ENCODE results near the gene ZNF175.
A peak's percentile ranks its signal among the peaks of the same experiment; 100 is the strongest.

Gene ZNF175

DNA sequence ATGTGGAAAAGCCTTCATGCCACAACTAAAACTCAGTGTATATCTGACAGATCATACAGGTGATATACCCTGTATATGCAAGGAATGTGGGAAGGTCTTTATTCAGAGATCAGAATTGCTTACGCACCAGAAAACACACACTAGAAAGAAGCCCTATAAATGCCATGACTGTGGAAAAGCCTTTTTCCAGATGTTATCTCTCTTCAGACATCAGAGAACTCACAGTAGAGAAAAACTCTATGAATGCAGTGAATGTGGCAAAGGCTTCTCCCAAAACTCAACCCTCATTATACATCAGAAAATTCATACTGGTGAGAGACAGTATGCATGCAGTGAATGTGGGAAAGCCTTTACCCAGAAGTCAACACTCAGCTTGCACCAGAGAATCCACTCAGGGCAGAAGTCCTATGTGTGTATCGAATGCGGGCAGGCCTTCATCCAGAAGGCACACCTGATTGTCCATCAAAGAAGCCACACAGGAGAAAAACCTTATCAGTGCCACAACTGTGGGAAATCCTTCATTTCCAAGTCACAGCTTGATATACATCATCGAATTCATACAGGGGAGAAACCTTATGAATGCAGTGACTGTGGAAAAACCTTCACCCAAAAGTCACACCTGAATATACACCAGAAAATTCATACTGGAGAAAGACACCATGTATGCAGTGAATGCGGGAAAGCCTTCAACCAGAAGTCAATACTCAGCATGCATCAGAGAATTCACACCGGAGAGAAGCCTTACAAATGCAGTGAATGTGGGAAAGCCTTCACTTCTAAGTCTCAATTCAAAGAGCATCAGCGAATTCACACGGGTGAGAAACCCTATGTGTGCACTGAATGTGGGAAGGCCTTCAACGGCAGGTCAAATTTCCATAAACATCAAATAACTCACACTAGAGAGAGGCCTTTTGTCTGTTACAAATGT lies 16.4 kb downstream of the ZNF175 start:
- Histone ChIP-seq H3K4me3 (ENCODE audit: low read depth in 1 of 5, low read length in 5 of 5) (peak overlapping the region in 1 of 5 donors; percentile 12), H3K9me3 (ENCODE audit: control insufficient read depth in 5 of 5, low read length in 5 of 5) (peaks cover 5 to 22% (median 19%) of the 10 kb centered on the region in 5 donors), H3K4me1 (ENCODE audit: control insufficient read depth in 5 of 5, insufficient read depth in 5 of 5, low read length in 5 of 5) (peaks cover 0 to 8% (median 0%) of the 10 kb centered on the region in 5 donors), H3K9ac (ENCODE audit: low read length in 5 of 5) (peak overlapping the region in 1 of 5 donors; percentile 97), H3K36me3 (ENCODE audit: control insufficient read depth in 5 of 5, insufficient read depth in 5 of 5, low read length in 5 of 5) (peaks cover 28 to 47% (median 30%) of the 10 kb centered on the region in 5 donors), H3K27ac (ENCODE audit: low read depth, low read length) (no peak overlapping the region), H3K27me3 (ENCODE audit: control insufficient read depth in 5 of 5, insufficient read depth in 4 of 5, low read length in 5 of 5) (peaks cover 0 to 5% (median 0%) of the 10 kb centered on the region in 5 donors)

DNA sequence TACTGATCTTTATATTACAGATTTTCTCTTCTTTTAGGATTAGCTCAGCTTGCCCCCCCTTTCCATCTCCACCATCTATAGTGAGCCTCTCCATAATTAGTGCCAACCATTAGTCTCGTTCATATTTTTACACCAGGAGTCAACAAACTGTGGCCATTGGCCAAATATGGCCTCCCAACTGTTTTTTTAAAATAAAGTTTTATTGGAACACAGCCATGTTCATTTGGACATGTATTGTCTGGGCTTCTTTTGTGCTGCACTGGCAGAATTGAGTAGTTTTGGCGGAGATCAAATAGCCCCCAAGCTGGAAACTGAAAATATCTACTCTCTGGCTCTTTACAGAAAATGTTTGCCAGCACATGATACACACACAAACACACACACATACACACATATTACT lies 18.4 kb downstream of the ZNF175 start:
- no peak overlapping the region for H3K27ac ChIP-seq (ENCODE audit: low read depth, low read length)
- peaks cover 0 to 5% (median 0%) of the 10 kb centered on the region in 5 donors for H3K27me3 ChIP-seq (ENCODE audit: control insufficient read depth in 5 of 5, insufficient read depth in 4 of 5, low read length in 5 of 5)
- peaks cover 10 to 13% (median 11%) of the 10 kb centered on the region in 5 donors for H3K4me1 ChIP-seq (ENCODE audit: control insufficient read depth in 5 of 5, insufficient read depth in 5 of 5, low read length in 5 of 5)
- H3K36me3 ChIP-seq (ENCODE audit: control insufficient read depth in 5 of 5, insufficient read depth in 5 of 5, low read length in 5 of 5), result peaks cover 21 to 30% (median 26%) of the 10 kb centered on the region in 5 donors
- H3K9ac ChIP-seq (ENCODE audit: low read length in 5 of 5), result no peak overlapping the region
- no peak overlapping the region for H3K4me3 ChIP-seq (ENCODE audit: low read depth in 1 of 5, low read length in 5 of 5)
- H3K9me3 ChIP-seq (ENCODE audit: control insufficient read depth in 5 of 5, low read length in 5 of 5), result peaks cover 5 to 22% (median 19%) of the 10 kb centered on the region in 5 donors

- Histone ChIP-seq H3K36me3 (ENCODE audit: control insufficient read depth in 5 of 5, insufficient read depth in 5 of 5, low read length in 5 of 5) (peaks cover 16 to 24% (median 21%) of the 10 kb centered on the region in 5 donors), H3K4me3 (ENCODE audit: low read depth in 1 of 5, low read length in 5 of 5) (no peak overlapping the region), H3K4me1 (ENCODE audit: control insufficient read depth in 5 of 5, insufficient read depth in 5 of 5, low read length in 5 of 5) (peaks cover 13 to 18% (median 17%) of the 10 kb centered on the region in 5 donors), H3K27me3 (ENCODE audit: control insufficient read depth in 5 of 5, insufficient read depth in 4 of 5, low read length in 5 of 5) (peaks cover 0 to 5% (median 0%) of the 10 kb centered on the region in 5 donors), H3K9me3 (ENCODE audit: control insufficient read depth in 5 of 5, low read length in 5 of 5) (peaks cover 5 to 22% (median 19%) of the 10 kb centered on the region in 5 donors), H3K27ac (ENCODE audit: low read depth, low read length) (no peak overlapping the region), H3K9ac (ENCODE audit: low read length in 5 of 5) (no peak overlapping the region)
Observed at GRCh38 chr19:51590441-51590840, 19.4 kb downstream of the ZNF175 start.

DNA sequence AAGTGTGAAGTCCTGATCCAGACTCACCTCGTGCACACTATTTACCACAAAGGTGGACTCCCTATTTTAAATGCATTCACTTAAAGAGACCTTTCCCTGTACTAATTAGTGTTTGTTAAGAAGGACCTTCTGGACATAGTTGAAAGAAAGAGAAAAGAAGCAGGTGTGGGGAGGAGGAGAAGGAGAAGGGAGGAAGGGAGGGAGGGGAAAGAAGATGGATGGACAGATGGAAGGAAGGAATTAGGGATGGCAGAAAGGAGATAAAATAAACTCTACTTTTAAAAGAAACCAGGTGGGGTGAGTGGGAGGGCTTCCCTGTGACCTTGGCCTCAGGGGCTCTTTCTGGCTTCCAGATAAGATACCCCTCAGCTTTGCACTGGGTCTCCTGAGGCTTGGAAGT lies 21.4 kb downstream of the ZNF175 start:
- H3K27me3 ChIP-seq (ENCODE audit: control insufficient read depth in 5 of 5, insufficient read depth in 4 of 5, low read length in 5 of 5), result peaks cover 0 to 6% (median 0%) of the 10 kb centered on the region in 5 donors
- H3K36me3 ChIP-seq (ENCODE audit: control insufficient read depth in 5 of 5, insufficient read depth in 5 of 5, low read length in 5 of 5), result peaks cover 0 to 5% (median 3%) of the 10 kb centered on the region in 5 donors
- H3K4me1 ChIP-seq (ENCODE audit: control insufficient read depth in 5 of 5, insufficient read depth in 5 of 5, low read length in 5 of 5), result peaks cover 13 to 18% (median 17%) of the 10 kb centered on the region in 5 donors
- no peak overlapping the region for H3K27ac ChIP-seq (ENCODE audit: low read depth, low read length)
- H3K9ac ChIP-seq (ENCODE audit: low read length in 5 of 5), result no peak overlapping the region
- H3K4me3 ChIP-seq (ENCODE audit: low read depth in 1 of 5, low read length in 5 of 5), result no peak overlapping the region
- H3K9me3 ChIP-seq (ENCODE audit: control insufficient read depth in 5 of 5, low read length in 5 of 5), result peaks cover 5 to 9% (median 8%) of the 10 kb centered on the region in 5 donors

DNA sequence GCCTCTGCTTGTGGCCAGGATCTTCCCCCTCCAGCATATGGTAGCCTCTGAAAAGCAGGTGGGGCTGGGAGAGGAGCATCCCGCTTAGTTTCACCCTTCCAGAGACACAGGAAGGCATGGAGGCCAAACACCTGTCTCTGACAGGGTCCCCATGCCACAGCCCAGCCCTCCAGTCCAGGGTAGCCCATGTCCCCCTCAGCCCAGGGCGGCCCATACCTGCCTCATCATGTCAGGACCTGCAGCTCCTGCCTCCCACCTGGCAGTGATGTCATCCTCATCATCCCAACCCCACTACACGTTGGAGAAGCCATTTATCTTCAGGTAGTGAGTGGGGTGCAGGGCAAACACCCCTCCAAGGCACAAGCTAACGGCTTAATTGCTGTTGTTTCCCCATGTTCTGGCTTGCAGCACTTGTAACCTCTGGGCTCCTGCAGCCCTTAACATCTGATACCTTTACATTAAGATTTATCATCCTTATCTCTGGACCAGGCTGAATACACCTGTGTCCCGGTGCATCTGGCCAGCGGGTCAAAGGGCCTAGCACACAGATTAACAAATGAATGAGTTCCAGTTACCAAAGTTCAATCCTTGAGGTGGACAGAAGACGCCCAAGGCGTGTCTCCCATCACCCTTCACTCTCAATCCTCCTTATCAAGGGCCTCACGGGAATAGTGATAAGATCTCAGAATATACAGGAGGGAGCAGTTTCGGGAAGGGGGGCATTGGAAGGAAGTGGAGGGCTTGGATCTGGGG lies 22.2 kb downstream of the ZNF175 start:
- H3K9ac ChIP-seq (ENCODE audit: low read length in 5 of 5), result peak overlapping the region in 4 of 5 donors; percentile 73 to 88 (median 74)
- peak overlapping the region; percentile 75 to 90 (median 87) for H3K4me3 ChIP-seq (ENCODE audit: low read depth in 1 of 5, low read length in 5 of 5)
- H3K4me1 ChIP-seq (ENCODE audit: control insufficient read depth in 5 of 5, insufficient read depth in 5 of 5, low read length in 5 of 5), result peaks cover 5 to 18% (median 17%) of the 10 kb centered on the region in 5 donors
- peaks cover 0 to 1% (median 0%) of the 10 kb centered on the region in 5 donors for H3K9me3 ChIP-seq (ENCODE audit: control insufficient read depth in 5 of 5, low read length in 5 of 5)
- peaks cover 0 to 5% (median 4%) of the 10 kb centered on the region in 5 donors for H3K27me3 ChIP-seq (ENCODE audit: control insufficient read depth in 5 of 5, insufficient read depth in 4 of 5, low read length in 5 of 5)
- H3K36me3 ChIP-seq (ENCODE audit: control insufficient read depth in 5 of 5, insufficient read depth in 5 of 5, low read length in 5 of 5), result no peaks in the 10 kb centered on the region
- H3K27ac ChIP-seq (ENCODE audit: low read depth, low read length), result no peak overlapping the region

DNA sequence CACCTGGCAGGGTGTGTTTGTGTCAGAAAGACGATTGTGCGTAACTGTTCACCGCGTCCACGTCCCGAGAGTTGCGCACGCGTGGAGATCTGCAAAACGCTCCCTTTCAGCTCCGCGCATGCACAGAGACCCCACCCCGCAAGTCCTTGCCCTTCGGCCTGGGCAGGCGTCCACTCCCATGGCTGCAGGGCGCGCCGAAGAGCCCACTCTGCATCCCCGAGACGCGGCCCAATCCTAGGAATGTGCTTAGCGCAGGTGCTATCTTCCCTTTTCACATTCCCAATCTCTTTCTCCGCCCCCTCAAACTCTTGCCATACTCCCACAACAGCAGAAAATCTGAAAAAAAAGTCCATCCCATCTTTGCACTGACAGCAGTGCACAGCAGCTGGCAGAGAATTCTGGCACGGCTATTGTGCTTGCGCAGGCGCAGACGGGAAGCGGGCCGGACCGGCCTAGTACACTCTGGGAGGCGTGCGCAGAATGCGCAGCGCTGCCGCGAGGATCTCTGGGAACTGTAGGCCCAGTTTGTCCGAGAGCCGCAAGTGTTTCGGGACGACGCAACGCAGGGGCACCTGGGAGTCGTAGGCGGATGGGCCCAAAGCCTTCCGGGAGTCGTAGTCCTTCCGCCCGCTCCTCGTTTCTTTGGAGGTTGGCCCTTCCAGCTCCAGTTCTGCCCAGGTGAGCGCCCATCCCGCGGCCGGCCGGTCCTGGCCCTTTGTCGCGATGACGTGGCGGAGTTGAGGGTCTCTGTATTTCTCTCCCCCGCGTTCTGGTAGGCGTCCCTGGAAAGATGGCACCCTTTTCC lies 23.1 kb downstream of the ZNF175 start:
- H3K27ac ChIP-seq (ENCODE audit: low read depth, low read length), result no peak overlapping the region
- H3K4me1 ChIP-seq (ENCODE audit: control insufficient read depth in 5 of 5, insufficient read depth in 5 of 5, low read length in 5 of 5), result peaks cover 5 to 18% (median 17%) of the 10 kb centered on the region in 5 donors
- H3K9ac ChIP-seq (ENCODE audit: low read length in 5 of 5), result peak overlapping the region in 4 of 5 donors; percentile 73 to 88 (median 74)
- H3K27me3 ChIP-seq (ENCODE audit: control insufficient read depth in 5 of 5, insufficient read depth in 4 of 5, low read length in 5 of 5), result peaks cover 0 to 9% (median 5%) of the 10 kb centered on the region in 5 donors
- H3K9me3 ChIP-seq (ENCODE audit: control insufficient read depth in 5 of 5, low read length in 5 of 5), result peaks cover 0 to 3% (median 0%) of the 10 kb centered on the region in 5 donors
- H3K36me3 ChIP-seq (ENCODE audit: control insufficient read depth in 5 of 5, insufficient read depth in 5 of 5, low read length in 5 of 5), result no peaks in the 10 kb centered on the region
- peak overlapping the region; percentile 75 to 90 (median 87) for H3K4me3 ChIP-seq (ENCODE audit: low read depth in 1 of 5, low read length in 5 of 5)

- Histone ChIP-seq H3K27me3 (ENCODE audit: control insufficient read depth in 5 of 5, insufficient read depth in 4 of 5, low read length in 5 of 5) (peaks cover 0 to 10% (median 6%) of the 10 kb centered on the region in 5 donors), H3K9me3 (ENCODE audit: control insufficient read depth in 5 of 5, low read length in 5 of 5) (peaks cover 0 to 3% (median 0%) of the 10 kb centered on the region in 5 donors), H3K27ac (ENCODE audit: low read depth, low read length) (no peak overlapping the region), H3K4me1 (ENCODE audit: control insufficient read depth in 5 of 5, insufficient read depth in 5 of 5, low read length in 5 of 5) (peaks cover 5 to 18% (median 17%) of the 10 kb centered on the region in 5 donors), H3K9ac (ENCODE audit: low read length in 5 of 5) (peak overlapping the region in 4 of 5 donors; percentile 1 to 88 (median 46)), H3K4me3 (ENCODE audit: low read depth in 1 of 5, low read length in 5 of 5) (peak overlapping the region; percentile 75 to 90 (median 86)), H3K36me3 (ENCODE audit: control insufficient read depth in 5 of 5, insufficient read depth in 5 of 5, low read length in 5 of 5) (no peaks in the 10 kb centered on the region)
Observed at GRCh38 chr19:51594774-51595109, 23.7 kb downstream of the ZNF175 start.

DNA sequence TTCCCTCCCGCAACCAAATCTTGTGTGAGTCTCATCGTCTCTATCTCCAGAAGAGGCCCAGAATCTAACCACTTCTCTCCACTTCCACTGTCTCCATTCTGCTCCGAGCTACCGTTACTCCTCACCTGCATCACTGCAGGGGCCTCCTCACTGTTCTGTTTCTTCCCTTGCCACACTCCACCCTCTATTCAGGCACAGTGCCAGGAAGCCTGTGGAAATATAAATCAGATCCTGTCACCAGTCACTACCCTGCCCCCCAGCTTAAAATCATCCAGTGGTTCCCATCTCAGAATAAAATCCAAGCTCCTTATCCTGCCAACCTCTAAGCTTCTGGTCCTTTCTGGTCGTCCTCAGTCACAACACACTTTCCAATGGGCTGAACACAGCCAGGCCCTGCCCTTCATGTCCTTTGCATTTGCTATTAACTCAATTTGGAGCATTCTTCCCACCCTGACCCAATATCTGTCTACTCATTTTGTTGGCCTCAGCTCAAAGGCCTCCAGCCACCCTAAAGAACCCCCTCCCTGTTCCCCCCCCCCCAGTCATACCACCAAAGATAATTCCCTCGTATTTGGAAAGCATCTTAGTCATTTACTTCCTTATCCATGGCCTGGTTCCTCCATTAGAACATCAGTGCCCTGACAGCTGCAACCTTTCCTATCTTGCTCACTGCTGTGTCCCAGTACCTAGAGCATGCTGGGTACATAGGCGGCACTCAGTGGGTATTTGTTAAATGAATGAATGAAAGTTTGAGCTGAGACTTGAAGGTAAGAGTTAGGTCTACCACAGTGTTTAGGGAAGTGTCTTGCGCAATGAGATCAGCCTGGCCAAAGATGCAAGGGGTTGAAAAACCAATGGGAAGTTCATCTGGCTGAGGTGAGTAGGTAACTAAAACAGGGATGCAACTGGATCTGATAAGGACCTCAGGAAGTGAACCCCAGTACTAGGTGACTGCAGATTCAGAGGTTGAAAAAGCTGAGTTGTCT lies 24.4 kb downstream of the ZNF175 start:
- peak overlapping the region in 3 of 5 donors; percentile 84 to 90 (median 86) for H3K4me3 ChIP-seq (ENCODE audit: low read depth in 1 of 5, low read length in 5 of 5)
- peaks cover 0 to 3% (median 0%) of the 10 kb centered on the region in 5 donors for H3K9me3 ChIP-seq (ENCODE audit: control insufficient read depth in 5 of 5, low read length in 5 of 5)
- H3K36me3 ChIP-seq (ENCODE audit: control insufficient read depth in 5 of 5, insufficient read depth in 5 of 5, low read length in 5 of 5), result no peaks in the 10 kb centered on the region
- no peak overlapping the region for H3K27ac ChIP-seq (ENCODE audit: low read depth, low read length)
- peaks cover under 1 to 14% (median 9%) of the 10 kb centered on the region in 5 donors for H3K27me3 ChIP-seq (ENCODE audit: control insufficient read depth in 5 of 5, insufficient read depth in 4 of 5, low read length in 5 of 5)
- H3K4me1 ChIP-seq (ENCODE audit: control insufficient read depth in 5 of 5, insufficient read depth in 5 of 5, low read length in 5 of 5), result peaks cover 5 to 18% (median 17%) of the 10 kb centered on the region in 5 donors
- no peak overlapping the region for H3K9ac ChIP-seq (ENCODE audit: low read length in 5 of 5)

Data from subcutaneous abdominal adipose tissue (tissue), 5 donors.